ENCODE measurements around the gene ZNF292.

GRCh38 chr6:87293526-87293925, 138.2 kb downstream of the ZNF292 start:
- no peak for TF ChIP-seq CTCF (conservative IDR thresholded peaks at IDR 0.05)
- TF ChIP-seq EZH2 (IDR thresholded peaks at IDR 0.05; ENCODE audit: low read depth) = no peak

Measured in PC-9 (cell line).